ENCODE measurements around the gene PRDM15.

DNA sequence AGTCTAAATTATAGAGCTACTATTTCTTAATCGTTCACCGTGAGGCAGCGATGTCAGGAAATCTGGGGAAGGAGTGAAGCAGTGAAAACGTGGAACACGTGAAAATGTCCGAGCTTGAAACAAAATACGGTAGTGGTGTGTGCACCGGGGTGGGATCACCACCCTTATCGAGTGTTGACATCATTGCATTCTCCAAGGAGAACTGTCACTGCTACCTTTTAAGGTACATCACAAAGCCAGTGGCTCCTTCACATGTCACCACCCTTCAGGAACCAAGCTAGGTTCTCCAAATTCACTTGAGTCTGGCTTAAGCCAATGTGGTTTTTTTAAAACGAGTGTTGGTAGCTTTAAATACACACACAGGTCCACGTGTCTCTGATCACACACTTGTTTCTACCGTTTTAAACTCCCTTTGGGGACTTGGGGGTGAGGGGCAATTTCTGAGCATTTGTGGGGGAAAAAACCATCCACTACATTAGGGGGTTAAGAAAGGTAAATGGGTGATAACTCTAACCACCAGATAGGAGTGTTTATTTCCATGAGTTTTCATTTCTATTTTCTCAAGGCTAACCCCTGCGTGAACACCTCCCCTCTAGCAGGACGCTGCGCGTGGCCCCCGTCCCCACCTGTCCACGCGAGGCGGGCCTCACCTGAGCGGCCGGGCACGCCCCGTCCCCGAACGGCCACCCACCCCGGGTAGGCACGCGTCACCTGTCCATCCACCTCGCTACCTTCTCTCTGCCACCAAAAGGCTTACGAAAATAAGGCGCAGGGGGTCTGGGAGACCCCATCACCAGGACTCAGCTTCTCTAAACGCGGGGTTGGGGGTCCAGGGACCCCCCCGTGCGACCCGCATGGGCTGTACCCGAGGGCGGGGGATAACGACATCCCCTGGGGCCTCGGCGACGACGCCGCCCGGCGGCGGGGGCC lies 978 bp downstream of the PRDM15 start:
- TF ChIP-seq, protein P1, sequence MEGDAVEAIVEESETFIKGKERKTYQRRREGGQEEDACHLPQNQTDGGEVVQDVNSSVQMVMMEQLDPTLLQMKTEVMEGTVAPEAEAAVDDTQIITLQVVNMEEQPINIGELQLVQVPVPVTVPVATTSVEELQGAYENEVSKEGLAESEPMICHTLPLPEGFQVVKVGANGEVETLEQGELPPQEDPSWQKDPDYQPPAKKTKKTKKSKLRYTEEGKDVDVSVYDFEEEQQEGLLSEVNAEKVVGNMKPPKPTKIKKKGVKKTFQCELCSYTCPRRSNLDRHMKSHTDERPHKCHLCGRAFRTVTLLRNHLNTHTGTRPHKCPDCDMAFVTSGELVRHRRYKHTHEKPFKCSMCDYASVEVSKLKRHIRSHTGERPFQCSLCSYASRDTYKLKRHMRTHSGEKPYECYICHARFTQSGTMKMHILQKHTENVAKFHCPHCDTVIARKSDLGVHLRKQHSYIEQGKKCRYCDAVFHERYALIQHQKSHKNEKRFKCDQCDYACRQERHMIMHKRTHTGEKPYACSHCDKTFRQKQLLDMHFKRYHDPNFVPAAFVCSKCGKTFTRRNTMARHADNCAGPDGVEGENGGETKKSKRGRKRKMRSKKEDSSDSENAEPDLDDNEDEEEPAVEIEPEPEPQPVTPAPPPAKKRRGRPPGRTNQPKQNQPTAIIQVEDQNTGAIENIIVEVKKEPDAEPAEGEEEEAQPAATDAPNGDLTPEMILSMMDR (conservative IDR thresholded peaks at IDR 0.05; ENCODE audit: low read depth, low read length) = no peak
- TF ChIP-seq EZH2 (IDR thresholded peaks at IDR 0.05; ENCODE audit: borderline replicate concordance, low read depth, low read length, poor library complexity, severe bottlenecking) = no peak

Data from A673 (cell line).